Thyroid gland (tissue), 4 donors: Measurements from ENCODE around the gene CDC26. TPM values are rescaled to one million over a fixed set of nuclear protein-coding genes. Genes with fewer than 3 reads are reported as not detected.

Experiments
- DNase-seq, 2 donors: peaks; one replicate each; pipeline ENCODE4 v3.0.0-alpha.2; 2019
- H3K27ac ChIP-seq, 3 donors: fragments of 200-600 bp; sonication (generic); 1 replicate in 2 of 3; 2 replicates in 1 of 3; pipeline ENCODE4 v1.5.1; 2016 to 2019; ENCODE audit warnings: mild to moderate bottlenecking in 1 of 3, moderate library complexity in 1 of 3
- H3K27me3 ChIP-seq: fragments of 200-600 bp; sonication (generic); one replicate; pipeline ENCODE4 v1.5.1; 2019
- H3K36me3 ChIP-seq, 2 donors: fragments of 200-600 bp; sonication (generic); one replicate each; pipeline ENCODE4 v1.5.1; 2016 to 2019
- H3K4me1 ChIP-seq, 2 donors: fragments of 200-600 bp; sonication (generic); one replicate each; pipeline ENCODE4 v1.5.1; 2017 to 2019
- H3K4me3 ChIP-seq, 3 donors: fragments of 200-600 bp; sonication (generic); replicated peaks in 1 of 3; 1 replicate in 2 of 3; 2 replicates in 1 of 3; pipeline ENCODE4 v1.5.1; 2016; ENCODE audit warnings: mild to moderate bottlenecking in 1 of 3
- H3K9me3 ChIP-seq: fragments of 200-600 bp; sonication (generic); one replicate; pipeline ENCODE4 v1.5.1; 2017
- POLR2A ChIP-seq, 2 donors: fragments of 450-650 bp; IDR thresholded peaks; one replicate each; pipeline ENCODE4 v1.6.1; 2017; ENCODE audit warnings: antibody characterized with exemption in 2 of 2, mild to moderate bottlenecking in 2 of 2, moderate library complexity in 1 of 2
- WGBS, 2 donors: methylation state at CpG; one replicate each; pipeline ENCODE4 v1.1.5; 2017; 5-methylcytosine and 5-hydroxymethylcytosine counted together
- intact Hi-C: fragments of 100-400 bp; cut with DNase I; formaldehyde crosslinking; loops from one replicate; pipeline ENCODE4 v1.15.1; 2023
- total RNA-seq, 4 donors: library from RNA; depleted of rRNA; stranded (reverse); fragments of >200 nt; gene quantifications; one replicate each; pipeline ENCODE4 v1.2.3, GENCODE V29; 2016
- TF ChIP-seq, protein P1 (sequence below), 6 experiments: fragments of 200-600 bp in 3 of 6; fragments of 450-650 bp in 3 of 6; sonication (generic) in 3 of 6; IDR thresholded peaks; one replicate each; pipeline ENCODE4 v1.5.1; 2016 to 2019; ENCODE audit warnings: antibody characterized with exemption in 6 of 6, mild to moderate bottlenecking in 2 of 6, inconsistent platforms in 1 of 6, moderate library complexity in 1 of 6

Gene CDC26
- total RNA-seq, 4 donors from 2014 or later, result 23.0 to 73.5 (median 38.3) TPM

DNA sequence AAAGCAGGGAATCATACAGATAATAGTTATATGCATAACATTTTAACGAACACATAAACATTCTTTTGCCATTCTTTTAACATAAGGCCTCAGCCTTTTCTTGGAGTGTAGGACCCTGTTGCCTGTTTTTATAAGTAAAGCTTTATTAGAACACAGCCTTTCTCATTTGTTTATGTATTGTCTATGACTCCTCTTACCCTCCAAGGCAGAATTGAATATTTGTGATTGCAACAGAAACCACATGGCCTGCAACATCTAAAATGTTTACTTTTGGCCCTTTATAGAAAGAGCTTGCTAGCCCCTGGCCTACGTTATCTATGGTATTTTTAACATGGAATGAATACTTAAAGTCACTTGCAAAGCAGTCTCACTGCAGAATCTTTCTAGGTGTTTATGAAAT lies 51.4 kb downstream of the CDC26 start:
- Histone ChIP-seq H3K9me3 (no peaks in the 10 kb centered on the region), H3K27me3 (no peaks in the 10 kb centered on the region), H3K4me1 (peaks cover 19 to 24% of the 10 kb centered on the region in 2 donors), H3K4me3 (no peak overlapping the region), H3K36me3 (no peaks in the 10 kb centered on the region), H3K27ac (no peak overlapping the region)
- intact Hi-C loops, result loop anchor here (10.0 kb wide), 1 partner anchor 51 kb away; the partner anchor contains the start of genes CDC26 and PRPF4
- 88 to 95% methylated on average over 2 of the region's 2 CpGs for WGBS, 2 donors
- no peak for TF ChIP-seq POLR2A (IDR thresholded peaks at IDR 0.05)
- TF ChIP-seq, protein P1, sequence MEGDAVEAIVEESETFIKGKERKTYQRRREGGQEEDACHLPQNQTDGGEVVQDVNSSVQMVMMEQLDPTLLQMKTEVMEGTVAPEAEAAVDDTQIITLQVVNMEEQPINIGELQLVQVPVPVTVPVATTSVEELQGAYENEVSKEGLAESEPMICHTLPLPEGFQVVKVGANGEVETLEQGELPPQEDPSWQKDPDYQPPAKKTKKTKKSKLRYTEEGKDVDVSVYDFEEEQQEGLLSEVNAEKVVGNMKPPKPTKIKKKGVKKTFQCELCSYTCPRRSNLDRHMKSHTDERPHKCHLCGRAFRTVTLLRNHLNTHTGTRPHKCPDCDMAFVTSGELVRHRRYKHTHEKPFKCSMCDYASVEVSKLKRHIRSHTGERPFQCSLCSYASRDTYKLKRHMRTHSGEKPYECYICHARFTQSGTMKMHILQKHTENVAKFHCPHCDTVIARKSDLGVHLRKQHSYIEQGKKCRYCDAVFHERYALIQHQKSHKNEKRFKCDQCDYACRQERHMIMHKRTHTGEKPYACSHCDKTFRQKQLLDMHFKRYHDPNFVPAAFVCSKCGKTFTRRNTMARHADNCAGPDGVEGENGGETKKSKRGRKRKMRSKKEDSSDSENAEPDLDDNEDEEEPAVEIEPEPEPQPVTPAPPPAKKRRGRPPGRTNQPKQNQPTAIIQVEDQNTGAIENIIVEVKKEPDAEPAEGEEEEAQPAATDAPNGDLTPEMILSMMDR (IDR thresholded peaks at IDR 0.05), result no peak
- DNase-seq, result no peak

DNA sequence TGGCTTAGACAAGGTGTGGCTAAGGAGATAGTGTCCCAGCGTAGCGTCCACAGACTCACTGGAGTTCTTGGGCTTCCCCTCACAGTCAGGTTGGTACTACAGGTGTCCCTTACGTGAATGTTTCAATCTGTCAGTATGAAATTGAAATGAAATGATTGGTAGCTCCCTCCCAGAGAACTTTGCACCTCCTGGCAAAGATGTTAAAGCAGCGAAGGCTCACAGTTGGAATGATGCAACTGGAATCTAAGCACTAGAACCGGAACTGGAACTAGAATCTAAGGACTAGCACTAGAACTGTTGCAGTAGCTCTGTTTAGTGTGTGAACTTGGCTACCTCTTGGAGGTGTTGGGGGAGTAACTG lies 52.9 kb downstream of the CDC26 start:
- H3K4me3 ChIP-seq, result peak overlapping the region in 1 of 3 donors; percentile 77
- intact Hi-C loops, result loop anchor here (10.0 kb wide), 1 partner anchor 52 kb away; the partner anchor contains the start of genes CDC26 and PRPF4
- no peak for TF ChIP-seq POLR2A (IDR thresholded peaks at IDR 0.05)
- TF ChIP-seq, protein P1 (IDR thresholded peaks at IDR 0.05), result no peak
- no peaks in the 10 kb centered on the region for H3K27me3 ChIP-seq
- no peaks in the 10 kb centered on the region for H3K9me3 ChIP-seq
- no peak overlapping the region for H3K27ac ChIP-seq
- no peak for DNase-seq
- WGBS, 2 donors, result 66 to 74% methylated on average over 5 of the region's 5 CpGs
- no peaks in the 10 kb centered on the region for H3K36me3 ChIP-seq
- peaks cover 19 to 26% of the 10 kb centered on the region in 2 donors for H3K4me1 ChIP-seq

DNA sequence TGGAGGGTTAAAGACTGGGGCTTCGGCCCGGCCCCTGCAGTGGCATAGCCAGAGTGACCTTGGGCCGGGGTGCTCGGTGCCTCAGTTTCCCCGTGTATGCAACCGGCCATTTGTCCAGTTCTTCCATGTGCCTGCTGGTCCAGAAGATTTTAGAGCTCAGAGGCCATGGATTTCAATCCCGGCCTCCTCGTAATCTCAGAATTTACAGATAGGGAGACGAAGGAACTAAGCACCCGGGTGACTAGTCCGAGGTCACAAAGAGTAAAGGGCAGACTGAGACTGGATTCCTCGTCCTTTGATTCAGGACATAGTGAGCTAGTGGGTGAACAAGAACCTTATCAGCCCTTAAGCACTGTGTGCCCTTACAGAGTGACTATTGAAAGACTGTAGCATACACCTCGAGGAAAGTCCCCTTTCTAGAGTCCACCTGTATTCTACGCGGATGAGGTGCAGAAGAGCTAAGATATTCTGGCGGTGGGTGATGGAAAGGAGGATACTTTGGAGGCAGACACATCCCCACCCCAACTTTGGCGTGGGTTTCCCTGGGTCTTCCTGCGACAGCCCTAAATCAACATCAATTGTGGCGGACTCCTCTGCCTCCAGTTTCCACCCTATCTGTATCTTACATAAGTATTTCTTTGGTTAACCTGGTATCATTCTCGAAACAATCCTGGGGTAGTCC lies 53.4 kb downstream of the CDC26 start:
- H3K4me3 ChIP-seq, result peak overlapping the region; percentile 50 to 77 (median 52)
- no peaks in the 10 kb centered on the region for H3K36me3 ChIP-seq
- 8 to 10% methylated on average over 20 of the region's 20 CpGs for WGBS, 2 donors
- H3K27ac ChIP-seq, result peak overlapping the region in 2 of 3 donors; percentile 46 to 50
- no peak for TF ChIP-seq POLR2A (IDR thresholded peaks at IDR 0.05)
- TF ChIP-seq, protein P1 (IDR thresholded peaks at IDR 0.05), result no peak
- no peaks in the 10 kb centered on the region for H3K9me3 ChIP-seq
- H3K27me3 ChIP-seq, result no peaks in the 10 kb centered on the region
- no peak for DNase-seq
- intact Hi-C loops, result loop anchor here (10.0 kb wide), 1 partner anchor 53 kb away; the partner anchor contains the start of genes CDC26 and PRPF4
- H3K4me1 ChIP-seq, result peaks cover 19 to 26% of the 10 kb centered on the region in 2 donors

DNA sequence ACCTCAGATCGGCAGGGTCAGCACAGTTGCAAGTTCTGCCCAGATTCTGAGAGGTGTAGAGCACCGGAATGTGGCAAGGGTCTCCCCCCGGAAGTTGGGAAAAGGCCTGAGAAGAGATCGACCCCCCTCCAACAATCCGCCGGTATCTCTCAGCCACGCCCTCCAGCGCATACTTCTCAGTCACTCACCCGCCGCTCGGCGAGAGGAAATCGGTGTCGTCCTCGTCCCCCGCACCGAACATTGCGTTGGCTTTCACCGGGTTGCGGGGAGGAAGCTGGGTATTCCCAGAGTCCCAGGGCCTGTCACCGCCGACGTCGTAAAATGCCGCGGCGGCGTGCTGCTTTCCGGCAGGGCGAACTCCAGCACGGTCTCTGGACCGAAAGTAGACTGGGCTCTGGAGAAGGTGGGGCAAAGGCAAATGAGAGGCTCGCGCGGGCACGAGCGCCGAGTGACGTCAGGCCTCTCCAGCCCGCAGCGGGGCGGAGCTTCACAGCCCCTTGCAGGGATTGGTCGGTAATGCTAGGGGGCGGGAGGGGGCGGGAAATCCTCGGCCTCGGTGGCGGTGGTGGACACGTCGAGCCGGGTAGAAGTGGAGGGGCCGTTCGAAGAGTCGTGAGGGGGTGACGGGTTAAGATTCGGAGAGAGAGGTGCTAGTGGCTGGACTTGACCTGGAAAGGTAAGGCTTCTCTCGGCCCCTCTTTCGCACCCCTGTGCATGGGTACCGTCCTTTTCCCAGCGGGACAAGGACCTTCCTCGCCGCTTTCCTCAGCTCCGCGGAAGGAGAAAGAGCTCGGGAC lies 54.2 kb downstream of the CDC26 start, which contains the start of the genes FKBP15 and SLC31A1:
FKBP15 (minus strand) TSS at position 275 of the 797 bp plus-strand sequence; CDS start at position 241, 34 bp downstream.
SLC31A1 (plus strand) TSS at position 542 of the 797 bp plus-strand sequence. CDS start 34,605 bp downstream, outside the sequence.
- DNase-seq, result peak; percentile 98
- intact Hi-C loops, result loop anchor here (10.0 kb wide), 1 partner anchor 54 kb away; the partner anchor contains the start of genes CDC26 and PRPF4
- TF ChIP-seq, protein P1 (IDR thresholded peaks at IDR 0.05), result no peak
- TF ChIP-seq POLR2A (IDR thresholded peaks at IDR 0.05), result peak; percentile 37 to 82
- Histone ChIP-seq H3K36me3 (no peaks in the 10 kb centered on the region), H3K27ac (peak within 1 kb of the TSS; percentile 50 to 78 (median 72)), H3K27me3 (no peaks in the 10 kb centered on the region), H3K9me3 (no peaks in the 10 kb centered on the region), H3K4me1 (peaks cover 19 to 26% of the 10 kb centered on the region in 2 donors), H3K4me3 (peak within 1 kb of the TSS; percentile 50 to 96 (median 77))
- 0 to 1% methylated on average over 49 to 60 of the region's 65 CpGs for whole genome bisulfite sequencing, 2 donors
